Activated CD8-positive, alpha-beta memory T cell treated with anti-CD3 and anti-CD28 coated beads, Interleukin-2, amount 10 ng/mL, durations not matched to agents 7 days and 5 days (primary cell): Measurements from ENCODE around the gene ALPG. TPM values are rescaled to one million over a fixed set of nuclear protein-coding genes. Genes with fewer than 3 reads are reported as not detected.
"Not testable (repeated sequence)": the region's sequence is repeated elsewhere in the genome, so short reads cannot be mapped to it uniquely, and the experiment has no call there.

ENCODE experiments used
- ATAC-seq: fragments of 150-1000 bp; cut with Tn5 transposase; one replicate; pipeline ENCODE4 v1.10.0; 2021; ENCODE audit warnings: moderate library complexity
- CTCF ChIA-PET: fragments of 350-600 bp; sonication (Branson Sonifier 250); formaldehyde crosslinking; loops from one replicate; lab custom pipeline; 2021; ENCODE audit warnings: antibody characterized with exemption; lab: Charles Lee
- DNase-seq: peaks from one replicate; pipeline ENCODE4 v3.0.0-alpha.2; 2020
- H3K27ac Mint-ChIP-seq: one replicate; pipeline ENCODE4 v1.8.0; 2021; ENCODE audit warnings: mild to moderate bottlenecking, mixed read lengths
- H3K27me3 Mint-ChIP-seq: one replicate; pipeline ENCODE4 v1.8.0; 2021; ENCODE audit warnings: mixed read lengths
- H3K36me3 Mint-ChIP-seq: one replicate; pipeline ENCODE4 v1.8.0; 2021; ENCODE audit warnings: mild to moderate bottlenecking, mixed read lengths
- H3K4me1 Mint-ChIP-seq: one replicate; pipeline ENCODE4 v1.8.0; 2021; ENCODE audit warnings: mixed read lengths
- H3K4me3 Mint-ChIP-seq: one replicate; pipeline ENCODE4 v1.8.0; 2021; ENCODE audit warnings: mild to moderate bottlenecking, moderate library complexity, mixed read lengths
- H3K9me3 Mint-ChIP-seq: one replicate; pipeline ENCODE4 v1.8.0; 2022; ENCODE audit warnings: low read depth, mixed read lengths
- total RNA-seq, 2 experiments: library from RNA; stranded (reverse); gene quantifications; one replicate each; pipeline ENCODE4 v1.2.3, GENCODE V29; 2021

ALPG gene
- total RNA-seq, 2 experiments from 2014 or later = not detected

DNA sequence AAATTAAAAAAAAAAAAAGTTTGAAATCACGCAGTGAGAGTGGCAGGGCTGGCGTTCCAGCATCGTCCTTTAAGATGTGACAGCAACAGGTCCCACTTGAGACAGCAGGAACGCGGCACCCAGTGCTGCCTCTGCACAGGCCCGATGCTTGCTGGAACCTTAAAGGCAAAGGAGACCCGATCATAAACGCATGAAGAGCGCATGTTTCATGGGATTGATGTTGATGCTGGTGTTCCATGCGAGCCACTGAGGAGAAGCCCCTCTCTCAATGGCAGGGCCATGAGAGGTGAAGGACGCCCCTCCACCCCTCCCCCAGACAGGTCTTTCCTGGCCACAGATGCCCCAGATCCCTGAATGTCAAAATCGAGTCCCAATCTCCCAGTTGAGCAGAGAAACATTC lies 31.4 kb downstream of the ALPG start:
- CTCF ChIA-PET = interaction anchor here (1.9 kb wide), 2 partner anchors 103 to 532 kb away, joined by 5 to 7 read pairs; no protein-coding TSS in a partner anchor
- ATAC-seq (no peak), DNase-seq (no peak)
- Mint-ChIP-seq H3K36me3 (no peaks in the 10 kb centered on the region), H3K4me3 (no peak overlapping the region), H3K27ac (no peak overlapping the region), H3K4me1 (peaks cover 10% of the 10 kb centered on the region), H3K27me3 (no peaks in the 10 kb centered on the region), H3K9me3 (no peaks in the 10 kb centered on the region)

GRCh38 chr2:232438951-232439757 lies 32.5 kb downstream of the ALPG start:
- no peak overlapping the region for H3K4me3 Mint-ChIP-seq
- H3K36me3 Mint-ChIP-seq = no peaks in the 10 kb centered on the region
- H3K9me3 Mint-ChIP-seq = no peaks in the 10 kb centered on the region
- no peak overlapping the region for H3K27ac Mint-ChIP-seq
- ATAC-seq (no peak), DNase-seq (no peak)
- CTCF ChIA-PET = interaction anchor here (0.8 to 1.7 kb wide), 14 partner anchors 9 to 538 kb away, joined by 3 to 16 read pairs (median 4); no protein-coding TSS in a partner anchor
- H3K27me3 Mint-ChIP-seq = no peaks in the 10 kb centered on the region
- H3K4me1 Mint-ChIP-seq = peaks cover 10% of the 10 kb centered on the region

DNA sequence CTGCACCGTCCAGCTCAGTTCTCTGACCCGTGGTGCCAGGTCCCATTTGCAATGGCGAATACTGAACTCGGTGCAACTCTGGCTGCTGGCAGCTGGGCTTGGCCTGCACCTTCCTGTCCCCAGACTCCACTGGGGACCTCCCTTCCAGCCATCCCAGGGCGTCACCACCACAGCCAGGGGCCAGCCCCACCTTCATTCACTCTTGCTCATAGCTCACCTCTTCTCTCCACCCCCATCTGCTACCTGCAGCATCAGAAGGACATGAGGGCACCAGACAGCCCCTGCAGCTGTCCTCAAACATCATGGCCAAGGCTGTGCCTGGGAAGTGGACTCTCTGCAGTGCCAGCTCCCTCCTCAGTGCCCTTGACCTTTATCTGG lies 33.1 kb downstream of the ALPG start:
- Mint-ChIP-seq H3K4me3 (no peak overlapping the region), H3K4me1 (peaks cover 12% of the 10 kb centered on the region)

DNA sequence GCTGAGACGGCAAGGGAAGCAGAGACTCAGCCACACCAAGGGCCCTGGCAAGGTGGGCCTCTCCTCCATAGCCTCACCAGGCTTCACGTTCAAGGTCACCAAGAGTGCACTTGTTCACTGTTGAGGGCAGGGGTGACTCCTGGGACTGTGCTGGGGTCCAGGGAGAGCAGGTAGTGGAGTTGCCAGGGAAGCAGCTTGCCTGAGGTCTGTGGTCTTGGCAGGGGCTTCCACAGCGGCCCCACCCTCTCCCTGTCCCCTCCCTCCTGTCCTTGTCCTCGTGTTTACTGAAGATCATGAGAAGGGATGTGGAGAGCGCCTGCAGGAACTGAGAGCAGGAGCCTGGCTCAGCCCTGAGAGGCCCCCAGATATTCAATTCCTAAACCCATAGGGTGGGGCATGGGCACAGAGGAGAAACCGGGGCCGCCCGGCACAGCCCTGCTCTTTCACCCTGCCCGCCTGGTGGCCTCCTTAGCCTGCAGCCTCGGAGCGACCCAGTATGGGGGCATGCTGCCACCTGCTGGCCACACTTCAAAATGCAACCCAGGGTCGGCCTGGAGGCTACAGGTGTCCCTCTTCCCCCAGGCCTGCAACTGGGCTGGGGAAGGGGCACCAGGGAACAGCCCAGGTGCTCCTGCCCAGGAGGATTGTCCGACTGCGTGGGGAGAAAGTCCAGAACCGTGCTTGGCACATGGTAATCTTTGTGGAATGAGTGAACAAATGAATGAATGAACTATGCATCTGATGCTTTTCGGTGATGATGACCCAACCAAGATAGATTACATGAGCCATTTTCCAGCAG lies 33.8 kb downstream of the ALPG start:
- DNase-seq = peak; percentile 91
- H3K4me1 Mint-ChIP-seq = peaks cover 12% of the 10 kb centered on the region
- ATAC-seq = peak; percentile 89
- H3K27ac Mint-ChIP-seq, H3K9me3 Mint-ChIP-seq, H3K27me3 Mint-ChIP-seq, H3K36me3 Mint-ChIP-seq, H3K4me3 Mint-ChIP-seq: not testable (repeated sequence)
- CTCF ChIA-PET = interaction anchor here (0.6 to 1.7 kb wide), 6 partner anchors 81 to 555 kb away, joined by 3 to 7 read pairs (median 3); no protein-coding TSS in a partner anchor

More for the DNA sequence above, 33.1 kb downstream of the ALPG start:
- no peaks in the 10 kb centered on the region for H3K9me3 Mint-ChIP-seq
- DNase-seq (no peak), ATAC-seq (no peak)
- CTCF ChIA-PET = interaction anchor here (0.8 to 1.7 kb wide), 12 partner anchors 9 to 539 kb away, joined by 3 to 16 read pairs (median 4); no protein-coding TSS in a partner anchor
- no peak overlapping the region for H3K27ac Mint-ChIP-seq
- no peaks in the 10 kb centered on the region for H3K36me3 Mint-ChIP-seq
- H3K27me3 Mint-ChIP-seq = no peaks in the 10 kb centered on the region

- DNase-seq (no peak), ATAC-seq (no peak)
- CTCF ChIA-PET = interaction anchor here (0.6 to 1.6 kb wide), 4 partner anchors 81 to 555 kb away, joined by 3 to 6 read pairs (median 3); no protein-coding TSS in a partner anchor
- Mint-ChIP-seq H3K27me3 (no peaks in the 10 kb centered on the region), H3K27ac (no peak overlapping the region), H3K9me3 (no peaks in the 10 kb centered on the region), H3K4me1 (peaks cover 12% of the 10 kb centered on the region), H3K36me3 (no peaks in the 10 kb centered on the region), H3K4me3 (no peak overlapping the region)
Observed at GRCh38 chr2:232441147-232441651, 34.6 kb downstream of the ALPG start.

- H3K36me3 Mint-ChIP-seq, H3K27ac Mint-ChIP-seq, H3K9me3 Mint-ChIP-seq, DNase-seq, H3K4me3 Mint-ChIP-seq, ATAC-seq, H3K27me3 Mint-ChIP-seq: not testable (repeated sequence)
- H3K4me1 Mint-ChIP-seq = peaks cover 12% of the 10 kb centered on the region
- CTCF ChIA-PET = interaction anchor here (1.3 to 1.6 kb wide), 2 partner anchors 80 to 106 kb away, joined by 3 to 6 read pairs; no protein-coding TSS in a partner anchor
Observed at GRCh38 chr2:232441922-232442321, 35.3 kb downstream of the ALPG start.

- H3K9me3 Mint-ChIP-seq, CTCF ChIA-PET, H3K4me3 Mint-ChIP-seq, DNase-seq, H3K27ac Mint-ChIP-seq, ATAC-seq, H3K27me3 Mint-ChIP-seq, H3K36me3 Mint-ChIP-seq: not testable (repeated sequence)
- peaks cover 15% of the 10 kb centered on the region for H3K4me1 Mint-ChIP-seq
Observed at GRCh38 chr2:232442431-232442830, 35.8 kb downstream of the ALPG start.

DNA sequence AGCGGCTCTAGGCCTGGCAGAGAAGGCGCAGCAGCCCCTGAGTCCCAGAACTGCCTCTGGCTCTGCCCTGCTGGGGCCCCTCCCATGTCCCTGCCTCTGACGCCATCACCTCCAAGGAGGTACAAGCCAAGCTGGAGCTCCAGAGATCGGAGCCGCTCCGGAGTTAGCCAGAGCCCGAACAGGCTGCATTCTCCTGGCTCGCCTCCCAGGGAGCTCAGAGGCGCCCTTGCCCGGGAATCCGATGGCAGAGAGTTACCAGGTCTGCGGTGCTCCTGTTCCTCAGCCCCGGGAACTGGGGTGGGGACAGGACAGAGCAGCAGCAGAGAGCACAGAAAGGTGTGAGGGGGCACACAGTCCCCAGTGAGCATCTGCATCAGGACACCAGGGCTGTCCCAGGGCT lies 36.4 kb downstream of the ALPG start:
- ATAC-seq, H3K27ac Mint-ChIP-seq, CTCF ChIA-PET, H3K4me3 Mint-ChIP-seq, H3K36me3 Mint-ChIP-seq, H3K27me3 Mint-ChIP-seq, H3K9me3 Mint-ChIP-seq, DNase-seq: not testable (repeated sequence)
- H3K4me1 Mint-ChIP-seq = peaks cover 15% of the 10 kb centered on the region

- CTCF ChIA-PET = interaction anchor here (0.9 to 2.0 kb wide), 4 partner anchors 11 to 504 kb away, joined by 3 to 16 read pairs (median 5); no protein-coding TSS in a partner anchor
- not testable (repeated sequence) for H3K27me3 Mint-ChIP-seq, H3K27ac Mint-ChIP-seq, H3K9me3 Mint-ChIP-seq, DNase-seq, H3K4me3 Mint-ChIP-seq, H3K36me3 Mint-ChIP-seq, ATAC-seq
- peaks cover 15% of the 10 kb centered on the region for H3K4me1 Mint-ChIP-seq
Observed at GRCh38 chr2:232443669-232444408, 37.2 kb downstream of the ALPG start.

- H3K27ac Mint-ChIP-seq = no peak overlapping the region
- CTCF ChIA-PET = interaction anchor here (0.9 to 2.0 kb wide), 5 partner anchors 12 to 505 kb away, joined by 3 to 16 read pairs (median 3); no protein-coding TSS in a partner anchor
- H3K4me3 Mint-ChIP-seq = no peak overlapping the region
- no peaks in the 10 kb centered on the region for H3K9me3 Mint-ChIP-seq
- H3K27me3 Mint-ChIP-seq = no peaks in the 10 kb centered on the region
- H3K36me3 Mint-ChIP-seq = no peaks in the 10 kb centered on the region
- peak; percentile 79 for DNase-seq
- H3K4me1 Mint-ChIP-seq = peaks cover 15% of the 10 kb centered on the region
- ATAC-seq = peak; percentile 63
Observed at GRCh38 chr2:232444409-232445148, 37.9 kb downstream of the ALPG start.

DNA sequence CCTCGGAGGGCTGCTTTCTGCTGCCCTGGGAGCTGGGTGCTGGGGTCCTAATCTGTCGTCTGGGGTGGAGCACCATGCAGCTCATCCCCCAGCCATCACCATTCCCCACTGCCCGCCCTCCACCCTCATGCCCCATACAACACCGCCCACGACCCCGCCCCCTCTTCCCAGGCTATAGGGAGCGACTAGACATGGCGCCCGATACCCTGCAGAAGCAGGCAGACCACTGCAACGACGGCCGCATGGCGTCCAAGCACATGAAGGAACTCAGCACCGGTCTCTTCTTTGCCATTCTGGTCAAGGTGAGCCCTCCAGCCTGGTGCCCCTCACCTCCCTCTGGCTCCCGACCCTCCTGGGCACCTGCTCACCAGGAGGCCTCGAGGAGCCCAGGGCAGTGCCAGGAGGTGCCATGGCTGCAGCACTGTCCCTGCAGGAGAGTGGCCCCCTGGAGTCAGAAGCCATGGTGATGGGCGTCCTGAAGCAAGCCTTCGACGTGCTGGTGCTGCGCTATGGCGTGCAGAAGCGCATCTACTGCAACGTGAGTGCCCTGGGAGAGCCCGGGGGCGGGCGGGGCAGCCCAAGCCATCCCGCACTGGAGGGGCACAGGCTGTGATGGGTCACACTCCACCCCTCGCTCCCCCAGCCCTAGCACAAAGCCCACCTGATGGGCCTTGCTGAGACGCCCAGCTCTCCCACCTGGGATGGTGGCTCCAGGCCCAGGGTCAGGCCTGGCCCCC lies 38.7 kb downstream of the ALPG start:
- not testable (repeated sequence) for DNase-seq, H3K9me3 Mint-ChIP-seq, H3K27ac Mint-ChIP-seq, ATAC-seq, H3K27me3 Mint-ChIP-seq, H3K4me1 Mint-ChIP-seq, H3K36me3 Mint-ChIP-seq, H3K4me3 Mint-ChIP-seq
- CTCF ChIA-PET = interaction anchor here (1.0 to 2.0 kb wide), 4 partner anchors 77 to 506 kb away, joined by 3 to 16 read pairs (median 5); no protein-coding TSS in a partner anchor
